HG03439 (cell line): ENCODE results near the gene CAPN15.

Experiments
- ATAC-seq: cut with Tn5 transposase; IDR thresholded peaks from one replicate; pipeline ENCODE4 v1.9.1; 2021; ENCODE audit warnings: mild to moderate bottlenecking, moderate library complexity; ENCODE audit not compliant: unreplicated experiment

Gene CAPN15

GRCh38 chr16:543301-544164 lies 16.0 kb downstream of the CAPN15 start:
- ATAC-seq, result no peak

GRCh38 chr16:544517-544916 lies 17.0 kb downstream of the CAPN15 start:
- ATAC-seq, result no peak

- ATAC-seq, result no peak
Measured at GRCh38 chr16:546909-547770, 19.6 kb downstream of the CAPN15 start.

GRCh38 chr16:548586-548985 lies 21.1 kb downstream of the CAPN15 start:
- ATAC-seq, result no peak

- ATAC-seq, result no peak
Measured at GRCh38 chr16:549544-550263, 22.2 kb downstream of the CAPN15 start.

- ATAC-seq, result no peak
Measured at GRCh38 chr16:551210-551609, 23.7 kb downstream of the CAPN15 start.

- ATAC-seq, result no peak
Measured at GRCh38 chr16:552171-552570, 24.7 kb downstream of the CAPN15 start.

- no peak for ATAC-seq
Measured at GRCh38 chr16:553601-554296, 26.2 kb downstream of the CAPN15 start.

- ATAC-seq, result no peak
Measured at GRCh38 chr16:554297-554621, 26.7 kb downstream of the CAPN15 start.

GRCh38 chr16:554640-555365 lies 27.3 kb downstream of the CAPN15 start:
- ATAC-seq, result no peak

GRCh38 chr16:555528-556473 lies 28.3 kb downstream of the CAPN15 start:
- ATAC-seq, result no peak

- no peak for ATAC-seq
Measured at GRCh38 chr16:556474-557173, 29.1 kb downstream of the CAPN15 start.

- ATAC-seq, result no peak
Measured at GRCh38 chr16:557463-558297, 30.2 kb downstream of the CAPN15 start.

- no peak for ATAC-seq
Measured at GRCh38 chr16:558298-559020, 30.9 kb downstream of the CAPN15 start.

GRCh38 chr16:559021-559380 lies 31.5 kb downstream of the CAPN15 start:
- no peak for ATAC-seq

GRCh38 chr16:559411-560203 lies 32.1 kb downstream of the CAPN15 start:
- ATAC-seq, result no peak
